Duodenal mucosa (tissue), 2 donors: Measurements from ENCODE around the gene INPP5D.
"Not testable (repeated sequence)": the region's sequence is repeated elsewhere in the genome, so short reads cannot be mapped to it uniquely, and the experiment has no call there.

ENCODE experiments used
- H3K27ac ChIP-seq: one replicate; pipeline ENCODE4 v1.7.0; 2013; ENCODE audit warnings: low read depth, low read length
- H3K27me3 ChIP-seq, 2 donors: one replicate each; pipeline ENCODE4 v1.7.0; 2013; ENCODE audit warnings: low read length in 2 of 2, control low read depth in 1 of 2; ENCODE audit not compliant: insufficient read depth in 2 of 2, control insufficient read depth in 1 of 2
- H3K36me3 ChIP-seq, 2 donors: one replicate each; pipeline ENCODE4 v1.7.0; 2013; ENCODE audit warnings: low read length in 2 of 2, control low read depth in 1 of 2; ENCODE audit not compliant: insufficient read depth in 2 of 2, control insufficient read depth in 1 of 2
- H3K4me1 ChIP-seq, 2 donors: one replicate each; pipeline ENCODE4 v1.7.0; 2013; ENCODE audit warnings: low read length in 2 of 2, control low read depth in 1 of 2; ENCODE audit not compliant: insufficient read depth in 2 of 2, control insufficient read depth in 1 of 2
- H3K4me3 ChIP-seq, 2 donors: one replicate each; pipeline ENCODE4 v1.7.0; 2013; ENCODE audit warnings: low read length in 2 of 2, low read depth in 1 of 2
- H3K9ac ChIP-seq, 2 donors: one replicate each; pipeline ENCODE4 v1.7.0; 2013; ENCODE audit warnings: low read length in 2 of 2, low read depth in 1 of 2
- H3K9me3 ChIP-seq, 2 donors: one replicate each; pipeline ENCODE4 v1.7.0; 2013; ENCODE audit warnings: low read length in 2 of 2, control low read depth in 1 of 2; ENCODE audit not compliant: control insufficient read depth in 1 of 2

The INPP5D gene

GRCh38 chr2:233179848-233180366, 119.8 kb downstream of the INPP5D start:
- H3K27ac ChIP-seq = no peak overlapping the region
- peaks cover 0 to 4% of the 10 kb centered on the region in 2 donors for H3K4me1 ChIP-seq
- H3K9me3 ChIP-seq = no peaks in the 10 kb centered on the region
- H3K27me3 ChIP-seq = no peaks in the 10 kb centered on the region
- peaks cover 0 to 26% of the 10 kb centered on the region in 2 donors for H3K36me3 ChIP-seq
- H3K4me3 ChIP-seq = no peak overlapping the region
- H3K9ac ChIP-seq = no peak overlapping the region

GRCh38 chr2:233183869-233184418, 123.8 kb downstream of the INPP5D start:
- no peak overlapping the region for H3K9ac ChIP-seq
- no peak overlapping the region for H3K27ac ChIP-seq
- H3K36me3 ChIP-seq = peaks cover 0 to 37% of the 10 kb centered on the region in 2 donors

DNA sequence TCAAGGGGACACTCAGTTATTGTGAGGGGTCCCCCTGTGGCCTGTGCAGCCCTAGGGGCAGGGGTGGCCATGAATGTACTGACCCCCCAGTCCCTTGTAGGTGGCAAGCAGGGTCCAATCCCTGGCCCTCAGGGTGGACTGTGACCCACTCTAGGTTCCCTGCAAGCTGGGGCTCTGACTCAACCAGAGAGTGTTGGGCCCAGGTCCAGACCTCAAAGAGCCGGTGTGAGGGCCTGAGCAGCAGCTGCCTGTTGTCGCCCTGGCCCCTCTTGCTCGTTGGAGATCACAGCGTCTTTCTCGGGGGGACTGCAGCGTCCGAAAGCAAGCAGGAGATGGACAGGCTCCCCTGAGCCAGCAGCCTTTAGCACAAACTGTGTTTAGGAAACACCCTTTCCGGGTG, 124.5 kb downstream of the INPP5D start:
- Histone ChIP-seq H3K36me3 (peaks cover 0 to 39% of the 10 kb centered on the region in 2 donors), H3K4me3 (no peak overlapping the region), H3K9ac (no peak overlapping the region), H3K4me1 (peaks cover 0 to 6% of the 10 kb centered on the region in 2 donors), H3K27ac (no peak overlapping the region), H3K27me3 (no peaks in the 10 kb centered on the region), H3K9me3 (no peaks in the 10 kb centered on the region)

More at GRCh38 chr2:233183869-233184418, 123.8 kb downstream of the INPP5D start:
- H3K4me1 ChIP-seq = peaks cover 0 to 6% of the 10 kb centered on the region in 2 donors
- no peaks in the 10 kb centered on the region for H3K27me3 ChIP-seq
- H3K9me3 ChIP-seq = no peaks in the 10 kb centered on the region
- H3K4me3 ChIP-seq = no peak overlapping the region

- Histone ChIP-seq H3K27ac (no peak overlapping the region), H3K36me3 (peaks cover 0 to 45% of the 10 kb centered on the region in 2 donors), H3K9ac (no peak overlapping the region), H3K27me3 (no peaks in the 10 kb centered on the region), H3K4me3 (no peak overlapping the region), H3K4me1 (peaks cover 0 to 6% of the 10 kb centered on the region in 2 donors), H3K9me3 (no peaks in the 10 kb centered on the region)
These were observed 125.2 kb downstream of the INPP5D start for GRCh38 chr2:233185330-233185729.

GRCh38 chr2:233185963-233186362, 125.8 kb downstream of the INPP5D start:
- H3K36me3 ChIP-seq = peaks cover 0 to 49% of the 10 kb centered on the region in 2 donors
- no peaks in the 10 kb centered on the region for H3K9me3 ChIP-seq
- no peak overlapping the region for H3K9ac ChIP-seq
- peaks cover 0 to 6% of the 10 kb centered on the region in 2 donors for H3K4me1 ChIP-seq
- no peaks in the 10 kb centered on the region for H3K27me3 ChIP-seq
- no peak overlapping the region for H3K4me3 ChIP-seq
- H3K27ac ChIP-seq = no peak overlapping the region

DNA sequence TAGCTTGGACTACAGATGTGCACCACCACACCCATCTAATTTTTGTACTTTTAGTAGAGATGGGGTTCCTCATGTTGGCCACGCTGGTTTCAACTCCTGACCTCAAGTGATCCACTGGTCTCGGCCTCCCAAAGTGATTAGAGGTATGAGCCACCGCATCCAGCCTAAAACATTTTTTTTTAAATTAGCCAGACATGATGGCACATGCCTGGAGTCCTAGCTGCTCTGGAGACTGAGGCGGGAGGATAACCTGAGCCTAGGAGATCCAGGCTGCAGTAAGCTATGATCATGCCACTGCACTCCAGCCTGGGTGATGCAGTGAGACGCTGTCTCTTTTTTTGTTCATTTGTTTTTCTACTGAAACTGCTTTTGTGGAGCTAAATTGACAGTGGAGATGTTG, 126.7 kb downstream of the INPP5D start:
- Histone ChIP-seq H3K9me3 (no peaks in the 10 kb centered on the region), H3K27me3 (no peaks in the 10 kb centered on the region), H3K36me3 (peaks cover 0 to 52% of the 10 kb centered on the region in 2 donors), H3K4me1 (peaks cover 0 to 6% of the 10 kb centered on the region in 2 donors), H3K27ac (no peak overlapping the region), H3K9ac (no peak overlapping the region), H3K4me3 (no peak overlapping the region)

DNA sequence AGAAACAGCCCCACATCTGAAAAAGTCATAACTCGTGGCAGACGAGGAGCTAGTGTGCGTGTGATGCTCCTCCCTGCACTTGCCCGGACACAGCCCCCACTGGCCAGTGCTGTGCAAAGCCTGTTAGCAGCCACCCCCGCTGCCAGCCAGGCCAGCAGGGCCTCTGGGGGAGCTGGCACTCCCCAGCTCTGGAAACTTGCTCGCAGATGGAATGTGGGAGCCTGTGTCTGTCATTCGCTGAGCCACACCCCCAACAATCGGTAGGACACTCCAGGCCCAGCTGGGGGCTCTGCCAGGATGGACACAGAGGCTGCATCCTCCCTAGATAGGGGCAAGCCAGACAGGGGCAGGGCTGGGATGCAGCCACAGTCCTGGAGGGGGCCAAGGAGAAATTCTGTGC, 128.9 kb downstream of the INPP5D start:
- H3K9me3 ChIP-seq = no peaks in the 10 kb centered on the region
- no peak overlapping the region for H3K4me3 ChIP-seq
- no peaks in the 10 kb centered on the region for H3K27me3 ChIP-seq
- no peak overlapping the region for H3K9ac ChIP-seq
- H3K4me1 ChIP-seq = peaks cover 0 to 6% of the 10 kb centered on the region in 2 donors
- H3K27ac ChIP-seq = no peak overlapping the region
- H3K36me3 ChIP-seq = peaks cover 0 to 47% of the 10 kb centered on the region in 2 donors

GRCh38 chr2:233191016-233191415, 130.9 kb downstream of the INPP5D start:
- not testable (repeated sequence) for H3K9me3 ChIP-seq, H3K4me3 ChIP-seq, H3K27me3 ChIP-seq, H3K9ac ChIP-seq, H3K27ac ChIP-seq, H3K4me1 ChIP-seq
- peaks cover 0 to 51% of the 10 kb centered on the region in 2 donors for H3K36me3 ChIP-seq

DNA sequence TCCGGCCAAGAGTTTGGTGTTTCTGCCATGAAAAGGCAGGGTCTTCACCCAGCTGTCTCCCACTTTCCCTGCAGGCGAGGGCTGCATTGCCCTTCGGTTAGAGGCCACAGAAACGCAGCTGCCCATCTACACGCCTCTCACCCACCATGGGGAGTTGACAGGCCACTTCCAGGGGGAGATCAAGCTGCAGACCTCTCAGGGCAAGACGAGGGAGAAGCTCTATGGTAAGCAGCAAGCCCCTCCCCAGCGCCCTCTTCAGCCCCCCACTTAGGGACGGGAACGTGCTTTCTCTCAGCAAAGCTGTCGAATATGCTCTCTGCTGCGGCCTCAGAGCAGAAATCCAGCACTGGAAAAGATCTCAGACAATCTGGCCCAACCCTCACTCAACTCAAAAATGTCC, 133.6 kb downstream of the INPP5D start:
- no peaks in the 10 kb centered on the region for H3K4me1 ChIP-seq
- no peaks in the 10 kb centered on the region for H3K27me3 ChIP-seq
- H3K9ac ChIP-seq = no peak overlapping the region
- no peaks in the 10 kb centered on the region for H3K9me3 ChIP-seq
- no peak overlapping the region for H3K27ac ChIP-seq
- peaks cover 0 to 57% of the 10 kb centered on the region in 2 donors for H3K36me3 ChIP-seq
- H3K4me3 ChIP-seq = no peak overlapping the region

GRCh38 chr2:233195027-233195426, 134.9 kb downstream of the INPP5D start:
- H3K9me3 ChIP-seq = no peaks in the 10 kb centered on the region
- no peaks in the 10 kb centered on the region for H3K4me1 ChIP-seq
- no peak overlapping the region for H3K9ac ChIP-seq
- peaks cover 0 to 48% of the 10 kb centered on the region in 2 donors for H3K36me3 ChIP-seq
- H3K27me3 ChIP-seq = no peaks in the 10 kb centered on the region
- H3K27ac ChIP-seq = no peak overlapping the region
- no peak overlapping the region for H3K4me3 ChIP-seq
